WTC11 (cell line): ENCODE results near the gene CHTF18. TPM values are rescaled to one million over a fixed set of nuclear protein-coding genes. Genes with fewer than 3 reads are reported as not detected.

Experiments
- ATAC-seq: fragments of 200-7000 bp; cut with Tn5 transposase; 2 replicates; pipeline ENCODE4 v1.10.0; 2021; ENCODE audit warnings: mild to moderate bottlenecking, moderate library complexity
- CTCF ChIA-PET: fragments of 300-600 bp; sonication (Branson Sonifier 250); formaldehyde crosslinking; loops from one replicate; lab custom pipeline; 2021; ENCODE audit warnings: antibody characterized with exemption; lab: Charles Lee
- POLR2A ChIA-PET: fragments of 350-600 bp; sonication (Branson Sonifier 250); formaldehyde crosslinking; loops from one replicate; lab custom pipeline; 2021; ENCODE audit warnings: antibody characterized with exemption; lab: Charles Lee
- DNase-seq: peaks from one replicate; pipeline ENCODE4 v3.0.0; 2021; ENCODE audit warnings: low spot score
- H3K27ac Mint-ChIP-seq: 2 replicates; pipeline ENCODE4 v1.8.0; 2021; ENCODE audit warnings: mixed read lengths
- H3K27me3 Mint-ChIP-seq: 2 replicates; pipeline ENCODE4 v1.8.0; 2021; ENCODE audit warnings: low read depth, mild to moderate bottlenecking, moderate library complexity, mixed read lengths
- H3K36me3 Mint-ChIP-seq: 2 replicates; pipeline ENCODE4 v1.8.0; 2021; ENCODE audit warnings: mixed read lengths
- H3K4me1 Mint-ChIP-seq: 2 replicates; pipeline ENCODE4 v1.8.0; 2022; ENCODE audit warnings: mixed read lengths
- H3K4me3 Mint-ChIP-seq: 2 replicates; pipeline ENCODE4 v1.8.0; 2021; ENCODE audit warnings: mild to moderate bottlenecking, moderate library complexity, mixed read lengths
- H3K9me3 Mint-ChIP-seq: 2 replicates; pipeline ENCODE4 v1.8.0; 2021; ENCODE audit warnings: mixed read lengths
- ESRRA ChIP-seq: sonication (generic); formaldehyde crosslinking; IDR thresholded peaks from 2 replicates; pipeline ENCODE4 v1.8.1; 2022; ENCODE audit warnings: mild to moderate bottlenecking, missing genetic modification reagents, borderline replicate concordance
- FOXP1 ChIP-seq: sonication (generic); formaldehyde crosslinking; IDR thresholded peaks from 2 replicates; pipeline ENCODE4 v1.8.0; 2022; ENCODE audit warnings: missing genetic modification reagents, mild to moderate bottlenecking, moderate library complexity, borderline replicate concordance
- GABPB1 ChIP-seq: sonication (generic); formaldehyde crosslinking; IDR thresholded peaks from 2 replicates; pipeline ENCODE4 v1.8.1; 2023; ENCODE audit warnings: mild to moderate bottlenecking, missing genetic modification reagents
- GRHL2 ChIP-seq: fragments of 250-450 bp; sonication (Bioruptor Pico); IDR thresholded peaks from 2 replicates; pipeline ENCODE4 v1.8.0; 2022; ENCODE audit warnings: mild to moderate bottlenecking, moderate library complexity; ENCODE audit not compliant: insufficient replicate concordance, severe bottlenecking
- IRF2 ChIP-seq: sonication (generic); formaldehyde crosslinking; IDR thresholded peaks from 2 replicates; pipeline ENCODE4 v1.8.0; 2022; ENCODE audit warnings: low read depth, missing genetic modification reagents, borderline replicate concordance
- KAT7 ChIP-seq: sonication (generic); formaldehyde crosslinking; IDR thresholded peaks from 2 replicates; pipeline ENCODE4 v1.8.1; 2023; ENCODE audit warnings: missing genetic modification reagents, mild to moderate bottlenecking, borderline replicate concordance
- MYBL2 ChIP-seq: sonication (generic); formaldehyde crosslinking; IDR thresholded peaks from 2 replicates; pipeline ENCODE4 v1.8.1; 2023; ENCODE audit warnings: mild to moderate bottlenecking, moderate library complexity, missing genetic modification reagents
- NFE2L1 ChIP-seq: sonication (generic); formaldehyde crosslinking; IDR thresholded peaks from 2 replicates; pipeline ENCODE4 v1.8.1; 2023; ENCODE audit warnings: missing genetic modification reagents
- NFYB ChIP-seq: sonication (generic); formaldehyde crosslinking; conservative IDR thresholded peaks from 2 replicates; pipeline ENCODE4 v1.8.0; 2022; ENCODE audit warnings: low read depth, missing genetic modification reagents
- NR1H2 ChIP-seq: sonication (generic); formaldehyde crosslinking; IDR thresholded peaks from 2 replicates; pipeline ENCODE4 v1.9.0; 2021; ENCODE audit warnings: mild to moderate bottlenecking, moderate library complexity, missing genetic modification reagents
- TEAD4 ChIP-seq: sonication (generic); formaldehyde crosslinking; IDR thresholded peaks from 2 replicates; pipeline ENCODE4 v1.8.0; 2022; ENCODE audit warnings: mild to moderate bottlenecking, missing genetic modification reagents
- ZNF121 ChIP-seq: sonication (generic); formaldehyde crosslinking; IDR thresholded peaks from 2 replicates; pipeline ENCODE4 v1.8.0; 2023; ENCODE audit warnings: missing genetic modification reagents
- ZNF317 ChIP-seq: sonication (generic); formaldehyde crosslinking; IDR thresholded peaks from 2 replicates; pipeline ENCODE4 v1.8.1; 2023; ENCODE audit warnings: low read depth, mild to moderate bottlenecking, moderate library complexity, missing genetic modification reagents, borderline replicate concordance
- ZNF671 ChIP-seq: fragments of 250-450 bp; sonication (Bioruptor Pico); IDR thresholded peaks from 2 replicates; pipeline ENCODE4 v1.8.0; 2021; ENCODE audit warnings: mild to moderate bottlenecking
- total RNA-seq: library from RNA; stranded (reverse); gene quantifications from 3 replicates; pipeline ENCODE4 v1.2.3, GENCODE V29; 2021
- TF ChIP-seq, protein P1 (sequence below): sonication (generic); formaldehyde crosslinking; IDR thresholded peaks from 2 replicates; pipeline ENCODE4 v1.8.0; 2023; ENCODE audit warnings: missing genetic modification reagents
- TF ChIP-seq, protein P2 (sequence below): sonication (generic); formaldehyde crosslinking; IDR thresholded peaks from 2 replicates; pipeline ENCODE4 v1.8.0; 2022; ENCODE audit warnings: mild to moderate bottlenecking, missing genetic modification reagents
- TF ChIP-seq, protein P3 (sequence below): sonication (generic); formaldehyde crosslinking; IDR thresholded peaks from 2 replicates; pipeline ENCODE4 v1.8.1; 2023; ENCODE audit warnings: mild to moderate bottlenecking, missing genetic modification reagents
- TF ChIP-seq, protein P4 (sequence below): sonication (generic); formaldehyde crosslinking; IDR thresholded peaks from 2 replicates; pipeline ENCODE4 v1.8.0; 2023; ENCODE audit warnings: mild to moderate bottlenecking, missing genetic modification reagents
- TF ChIP-seq, protein P5 (sequence below): sonication (generic); formaldehyde crosslinking; IDR thresholded peaks from 2 replicates; pipeline ENCODE4 v1.8.0; 2022; ENCODE audit warnings: mild to moderate bottlenecking, missing genetic modification reagents
- TF ChIP-seq, protein P6 (sequence below): sonication (generic); formaldehyde crosslinking; IDR thresholded peaks from 2 replicates; pipeline ENCODE4 v1.8.1; 2022; ENCODE audit warnings: missing genetic modification reagents, borderline replicate concordance

Gene CHTF18
- total RNA-seq, 1 experiment from 2014 or later: 183 TPM

DNA sequence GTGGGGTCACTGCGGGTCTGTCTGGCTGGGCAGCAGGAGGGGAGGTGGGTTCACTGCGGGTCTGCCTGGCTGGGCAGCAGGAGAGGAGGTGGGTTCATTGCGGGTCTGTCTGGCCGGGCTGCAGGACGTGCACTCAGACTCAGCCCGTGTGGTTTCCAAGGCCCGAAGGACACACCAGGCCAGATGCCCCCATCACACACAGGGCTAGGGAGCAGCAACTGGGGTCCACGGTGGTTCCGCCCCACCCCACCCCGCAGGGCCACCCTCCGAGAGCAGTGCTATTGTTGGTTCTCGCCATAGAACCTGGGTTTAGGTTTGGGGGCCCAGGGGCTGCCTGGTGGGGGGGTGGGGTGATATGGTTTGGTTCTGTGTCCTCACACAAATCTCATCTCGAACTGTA, 41.8 kb upstream of the CHTF18 start (continued):
- TF ChIP-seq, protein P1, sequence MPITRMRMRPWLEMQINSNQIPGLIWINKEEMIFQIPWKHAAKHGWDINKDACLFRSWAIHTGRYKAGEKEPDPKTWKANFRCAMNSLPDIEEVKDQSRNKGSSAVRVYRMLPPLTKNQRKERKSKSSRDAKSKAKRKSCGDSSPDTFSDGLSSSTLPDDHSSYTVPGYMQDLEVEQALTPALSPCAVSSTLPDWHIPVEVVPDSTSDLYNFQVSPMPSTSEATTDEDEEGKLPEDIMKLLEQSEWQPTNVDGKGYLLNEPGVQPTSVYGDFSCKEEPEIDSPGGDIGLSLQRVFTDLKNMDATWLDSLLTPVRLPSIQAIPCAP: no peak
- TF ChIP-seq, protein P2, sequence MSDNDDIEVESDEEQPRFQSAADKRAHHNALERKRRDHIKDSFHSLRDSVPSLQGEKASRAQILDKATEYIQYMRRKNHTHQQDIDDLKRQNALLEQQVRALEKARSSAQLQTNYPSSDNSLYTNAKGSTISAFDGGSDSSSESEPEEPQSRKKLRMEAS (CRISPR knock-in tag): no peak
- no peak for TF ChIP-seq ZNF671
- TF ChIP-seq, protein P3, sequence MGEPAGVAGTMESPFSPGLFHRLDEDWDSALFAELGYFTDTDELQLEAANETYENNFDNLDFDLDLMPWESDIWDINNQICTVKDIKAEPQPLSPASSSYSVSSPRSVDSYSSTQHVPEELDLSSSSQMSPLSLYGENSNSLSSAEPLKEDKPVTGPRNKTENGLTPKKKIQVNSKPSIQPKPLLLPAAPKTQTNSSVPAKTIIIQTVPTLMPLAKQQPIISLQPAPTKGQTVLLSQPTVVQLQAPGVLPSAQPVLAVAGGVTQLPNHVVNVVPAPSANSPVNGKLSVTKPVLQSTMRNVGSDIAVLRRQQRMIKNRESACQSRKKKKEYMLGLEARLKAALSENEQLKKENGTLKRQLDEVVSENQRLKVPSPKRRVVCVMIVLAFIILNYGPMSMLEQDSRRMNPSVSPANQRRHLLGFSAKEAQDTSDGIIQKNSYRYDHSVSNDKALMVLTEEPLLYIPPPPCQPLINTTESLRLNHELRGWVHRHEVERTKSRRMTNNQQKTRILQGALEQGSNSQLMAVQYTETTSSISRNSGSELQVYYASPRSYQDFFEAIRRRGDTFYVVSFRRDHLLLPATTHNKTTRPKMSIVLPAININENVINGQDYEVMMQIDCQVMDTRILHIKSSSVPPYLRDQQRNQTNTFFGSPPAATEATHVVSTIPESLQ (CRISPR knock-in tag): no peak
- TF ChIP-seq GABPB1 (CRISPR knock-in tag): no peak
- TF ChIP-seq KAT7: no peak

DNA sequence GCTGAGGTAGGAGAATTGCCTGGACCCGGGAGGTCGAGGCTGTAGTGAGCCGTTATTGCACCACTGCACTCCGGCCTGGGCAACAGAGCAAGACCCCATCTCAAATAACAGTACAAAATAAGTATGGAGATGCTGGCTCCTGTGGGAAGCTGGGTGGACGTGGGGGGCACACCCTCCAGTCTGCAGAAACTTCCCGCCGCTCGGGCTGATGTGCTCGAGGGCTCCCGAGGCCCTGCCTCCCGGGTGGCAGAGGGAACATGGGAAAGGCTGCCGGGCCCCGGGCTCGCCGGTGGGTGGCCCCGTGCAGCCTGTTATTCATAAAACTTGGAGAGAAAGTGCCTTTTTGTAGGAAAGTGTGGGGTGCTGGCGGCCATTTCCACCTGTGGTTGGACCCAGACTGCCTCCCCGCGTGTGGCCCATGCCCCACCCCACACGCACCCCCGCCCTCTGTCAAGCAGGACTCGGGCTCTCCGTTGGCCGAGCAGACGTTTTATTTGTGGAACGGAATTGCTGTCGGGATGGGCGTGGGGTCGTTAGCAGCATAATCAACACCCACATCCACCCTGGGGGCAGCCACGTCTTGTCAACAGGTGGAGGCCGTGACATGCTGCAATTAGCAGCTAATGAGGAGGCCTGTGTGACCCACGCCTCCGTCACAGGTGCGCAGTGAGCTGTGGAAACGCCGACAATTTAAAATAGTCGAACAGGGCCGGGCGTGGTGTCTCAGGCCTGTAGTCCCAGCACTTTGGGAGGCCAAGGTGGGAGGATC, 40.3 kb upstream of the CHTF18 start:
- Mint-ChIP-seq H3K9me3 (no peaks in the 10 kb centered on the region), H3K27me3 (no peaks in the 10 kb centered on the region), H3K27ac (no peak overlapping the region; the same call in 1 of the 2 replicates), H3K4me3 (no peak overlapping the region), H3K36me3 (no peaks in the 10 kb centered on the region), H3K4me1 (peaks cover 29% of the 10 kb centered on the region)
- ATAC-seq (no peak), DNase-seq (no peak)
- ChIA-PET POLR2A (interaction anchor here (0.6 kb wide), 1 partner anchor 39 kb away, joined by 3 read pairs; no protein-coding TSS in a partner anchor), CTCF (no interaction called here)
- TF ChIP-seq, protein P4, sequence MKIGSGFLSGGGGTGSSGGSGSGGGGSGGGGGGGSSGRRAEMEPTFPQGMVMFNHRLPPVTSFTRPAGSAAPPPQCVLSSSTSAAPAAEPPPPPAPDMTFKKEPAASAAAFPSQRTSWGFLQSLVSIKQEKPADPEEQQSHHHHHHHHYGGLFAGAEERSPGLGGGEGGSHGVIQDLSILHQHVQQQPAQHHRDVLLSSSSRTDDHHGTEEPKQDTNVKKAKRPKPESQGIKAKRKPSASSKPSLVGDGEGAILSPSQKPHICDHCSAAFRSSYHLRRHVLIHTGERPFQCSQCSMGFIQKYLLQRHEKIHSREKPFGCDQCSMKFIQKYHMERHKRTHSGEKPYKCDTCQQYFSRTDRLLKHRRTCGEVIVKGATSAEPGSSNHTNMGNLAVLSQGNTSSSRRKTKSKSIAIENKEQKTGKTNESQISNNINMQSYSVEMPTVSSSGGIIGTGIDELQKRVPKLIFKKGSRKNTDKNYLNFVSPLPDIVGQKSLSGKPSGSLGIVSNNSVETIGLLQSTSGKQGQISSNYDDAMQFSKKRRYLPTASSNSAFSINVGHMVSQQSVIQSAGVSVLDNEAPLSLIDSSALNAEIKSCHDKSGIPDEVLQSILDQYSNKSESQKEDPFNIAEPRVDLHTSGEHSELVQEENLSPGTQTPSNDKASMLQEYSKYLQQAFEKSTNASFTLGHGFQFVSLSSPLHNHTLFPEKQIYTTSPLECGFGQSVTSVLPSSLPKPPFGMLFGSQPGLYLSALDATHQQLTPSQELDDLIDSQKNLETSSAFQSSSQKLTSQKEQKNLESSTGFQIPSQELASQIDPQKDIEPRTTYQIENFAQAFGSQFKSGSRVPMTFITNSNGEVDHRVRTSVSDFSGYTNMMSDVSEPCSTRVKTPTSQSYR (CRISPR knock-in tag): no peak
- TF ChIP-seq, protein P5, sequence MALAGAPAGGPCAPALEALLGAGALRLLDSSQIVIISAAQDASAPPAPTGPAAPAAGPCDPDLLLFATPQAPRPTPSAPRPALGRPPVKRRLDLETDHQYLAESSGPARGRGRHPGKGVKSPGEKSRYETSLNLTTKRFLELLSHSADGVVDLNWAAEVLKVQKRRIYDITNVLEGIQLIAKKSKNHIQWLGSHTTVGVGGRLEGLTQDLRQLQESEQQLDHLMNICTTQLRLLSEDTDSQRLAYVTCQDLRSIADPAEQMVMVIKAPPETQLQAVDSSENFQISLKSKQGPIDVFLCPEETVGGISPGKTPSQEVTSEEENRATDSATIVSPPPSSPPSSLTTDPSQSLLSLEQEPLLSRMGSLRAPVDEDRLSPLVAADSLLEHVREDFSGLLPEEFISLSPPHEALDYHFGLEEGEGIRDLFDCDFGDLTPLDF (CRISPR knock-in tag): no peak
- TF ChIP-seq ZNF121 (CRISPR knock-in tag): peak; percentile 44; the same call in 1 of the 2 replicates
- no peak for TF ChIP-seq MYBL2 (CRISPR knock-in tag)
- TF ChIP-seq FOXP1: no peak

DNA sequence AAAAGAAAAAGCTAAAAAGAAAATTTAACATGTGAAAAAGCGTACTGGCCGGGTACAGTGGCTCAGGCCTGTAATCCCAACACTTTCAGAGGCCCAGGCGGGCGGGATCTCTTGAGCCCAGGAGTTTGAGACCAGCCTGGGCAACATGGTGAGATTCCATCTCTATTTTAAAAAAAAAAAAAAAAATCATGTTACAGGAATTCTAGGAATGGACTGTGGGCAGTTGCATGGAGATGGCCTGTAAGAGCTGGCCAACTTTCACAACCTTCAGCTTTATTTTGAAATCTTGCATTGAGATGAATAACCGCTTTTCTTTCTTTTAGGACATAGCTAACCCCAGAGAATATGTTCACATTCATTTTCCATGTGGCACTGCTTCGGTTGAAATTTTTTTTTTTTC, 39.4 kb upstream of the CHTF18 start:
- CTCF ChIA-PET: interaction anchor here (0.6 to 3.5 kb wide), 5 partner anchors 8 to 248 kb away, joined by 3 to 21 read pairs (median 3); partner anchors contain the start of genes CHTF18, CIAO3 and RPUSD1
- ATAC-seq (no peak), DNase-seq (no peak)
- Mint-ChIP-seq H3K27me3 (no peaks in the 10 kb centered on the region), H3K4me1 (peaks cover 30% of the 10 kb centered on the region), H3K27ac (no peak overlapping the region), H3K9me3 (no peaks in the 10 kb centered on the region), H3K36me3 (no peaks in the 10 kb centered on the region), H3K4me3 (no peak overlapping the region)
- POLR2A ChIA-PET: interaction anchor here (0.6 kb wide), 1 partner anchor 40 kb away, joined by 3 read pairs; no protein-coding TSS in a partner anchor
- TF ChIP-seq IRF2 (no peak), NFE2L1 (CRISPR knock-in tag) (no peak), GRHL2 (CRISPR knock-in tag) (no peak), ZNF121 (CRISPR knock-in tag) (no peak), NR1H2 (CRISPR knock-in tag) (no peak), ZNF317 (CRISPR knock-in tag) (no peak), ESRRA (CRISPR knock-in tag) (no peak), NFYB (CRISPR knock-in tag) (no peak), TEAD4 (no peak)
- TF ChIP-seq, protein P6, sequence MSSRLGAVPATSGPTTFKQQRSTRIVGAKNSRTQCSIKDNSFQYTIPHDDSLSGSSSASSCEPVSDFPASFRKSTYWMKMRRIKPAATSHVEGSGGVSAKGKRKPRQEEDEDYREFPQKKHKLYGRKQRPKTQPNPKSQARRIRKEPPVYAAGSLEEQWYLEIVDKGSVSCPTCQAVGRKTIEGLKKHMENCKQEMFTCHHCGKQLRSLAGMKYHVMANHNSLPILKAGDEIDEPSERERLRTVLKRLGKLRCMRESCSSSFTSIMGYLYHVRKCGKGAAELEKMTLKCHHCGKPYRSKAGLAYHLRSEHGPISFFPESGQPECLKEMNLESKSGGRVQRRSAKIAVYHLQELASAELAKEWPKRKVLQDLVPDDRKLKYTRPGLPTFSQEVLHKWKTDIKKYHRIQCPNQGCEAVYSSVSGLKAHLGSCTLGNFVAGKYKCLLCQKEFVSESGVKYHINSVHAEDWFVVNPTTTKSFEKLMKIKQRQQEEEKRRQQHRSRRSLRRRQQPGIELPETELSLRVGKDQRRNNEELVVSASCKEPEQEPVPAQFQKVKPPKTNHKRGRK (CRISPR knock-in tag): no peak
- TF ChIP-seq, protein P2 (CRISPR knock-in tag): no peak
